Measurements from ENCODE around the gene KLRG1. TPM values are rescaled to one million over a fixed set of nuclear protein-coding genes. Genes with fewer than 3 reads are reported as not detected.

Gene KLRG1
- 1.6 to 2.5 TPM (median 1.9 TPM) in 5 replicates for total RNA-seq (2022; extraction: Qiagen RNA extraction)

GRCh38 chr12:8989413-8989812, at the start of gene KLRG1:
TSS of gene KLRG1 (plus strand) at chr12:8989546. CDS start at chr12:8989636, 90 bp downstream.

DNA sequence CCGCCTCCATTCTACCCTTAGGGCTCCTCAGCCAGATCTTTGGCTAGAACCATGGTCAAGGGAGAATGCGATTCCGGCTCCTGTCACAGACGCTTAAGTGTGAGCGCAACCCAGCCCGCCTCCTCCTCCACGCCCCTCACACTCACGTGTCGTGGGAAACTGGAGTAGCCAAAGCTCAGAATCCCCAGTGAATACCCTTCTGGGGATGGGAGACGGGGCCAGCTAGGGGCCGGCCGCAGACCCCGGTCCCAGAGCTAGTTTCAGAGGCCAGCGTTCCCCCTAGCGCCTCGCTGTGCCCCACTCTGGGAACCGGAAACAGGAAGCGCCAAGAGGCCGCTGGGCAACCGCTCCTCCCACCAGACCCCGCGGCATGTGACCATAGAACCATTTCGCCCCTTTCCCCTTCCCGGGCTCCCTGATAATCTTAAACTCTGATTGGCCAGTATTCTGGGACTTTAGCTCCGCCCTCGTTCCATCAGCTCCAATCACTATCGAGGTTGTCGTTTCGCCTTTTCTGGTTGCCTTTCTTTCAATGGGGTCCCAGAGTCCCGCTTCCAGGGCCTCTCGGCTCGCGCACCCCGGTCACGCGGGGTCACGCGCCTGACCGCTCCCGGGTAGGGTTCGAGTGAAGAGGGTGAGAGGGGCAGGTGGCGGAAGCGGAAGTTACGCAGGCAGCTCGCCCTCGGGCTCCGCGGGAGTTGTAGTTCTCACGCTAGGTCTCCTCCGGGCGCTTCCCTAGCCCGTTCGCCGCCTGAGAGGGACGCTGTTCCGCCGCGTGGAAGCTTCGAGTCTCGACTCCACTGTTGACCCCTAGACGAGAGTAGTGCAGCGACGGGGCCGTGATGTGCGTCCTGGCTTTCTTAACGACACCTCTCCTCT, 39.8 kb upstream of the KLRG1 start, which contains the start of gene M6PR:
Gene M6PR (minus strand): TSS at position 304 of the 879 bp plus-strand sequence. CDS start 3,241 bp downstream, outside the sequence.

Other genes starting within 250 kb of the KLRG1 start
- not detected in 5 replicates for gene A2ML1, start 166.9 kb upstream of the KLRG1 start, total RNA-seq (2022; extraction: Qiagen RNA extraction)
- gene PHC1, start 75.0 kb upstream of the KLRG1 start, total RNA-seq (2022; extraction: Qiagen RNA extraction) = 8.2 to 11.9 TPM (median 10.8 TPM) in 5 replicates
- gene M6PR, start 39.9 kb upstream of the KLRG1 start, total RNA-seq (2022; extraction: Qiagen RNA extraction) = 153 to 167 TPM (median 159 TPM) in 5 replicates
- 0.27 TPM in 1 of 5 replicates, not detected in the others for gene A2M, start 126.4 kb downstream of the KLRG1 start, total RNA-seq (2022; extraction: Qiagen RNA extraction)
- not detected in 5 replicates for gene PZP, start 218.8 kb downstream of the KLRG1 start, total RNA-seq (2022; extraction: Qiagen RNA extraction)